Fibroblast of lung (primary cell): Measurements from ENCODE around the gene SFT2D3. TPM values are rescaled to one million over a fixed set of nuclear protein-coding genes. Genes with fewer than 3 reads are reported as not detected.

ENCODE experiments used
- DNase-seq, 2 donors: peaks; one replicate each; pipeline versions ENCODE4 v3.0.0 to v3.0.0-alpha.2; 2010; ENCODE audit warnings: low read depth in 2 of 2
- H2AFZ ChIP-seq: 2 replicates; pipeline ENCODE4 v1.5.1; 2012; ENCODE audit warnings: low read length, control low read depth, inconsistent platforms
- H3K27ac ChIP-seq: 2 replicates; pipeline ENCODE4 v1.5.1; 2011; ENCODE audit warnings: low read length, control low read depth; ENCODE audit not compliant: insufficient read depth
- H3K27me3 ChIP-seq: 2 replicates; pipeline ENCODE4 v1.5.1; 2011; ENCODE audit warnings: mild to moderate bottlenecking, low read length; ENCODE audit not compliant: control insufficient read depth, insufficient read depth
- H3K36me3 ChIP-seq: 2 replicates; pipeline ENCODE4 v1.5.1; 2011; ENCODE audit warnings: low read length; ENCODE audit not compliant: control insufficient read depth, insufficient read depth
- H3K4me1 ChIP-seq: 2 replicates; pipeline ENCODE4 v1.5.1; 2011; ENCODE audit warnings: low read length; ENCODE audit not compliant: control insufficient read depth, insufficient read depth; ENCODE audit errors: extremely low read depth
- H3K4me2 ChIP-seq: 2 replicates; pipeline ENCODE4 v1.5.1; 2011; ENCODE audit warnings: low read length, control low read depth; ENCODE audit not compliant: insufficient read depth; ENCODE audit errors: extremely low read depth
- H3K4me3 ChIP-seq, 4 experiments: fragments of 200-600 bp in 1 of 4; sonication (generic) in 1 of 4; replicated peaks in 1 of 4; 2 replicates each; pipeline ENCODE4 v1.5.1; 2011 to 2016; ENCODE audit warnings: low read length in 4 of 4, low read depth in 3 of 4, mild to moderate bottlenecking in 3 of 4, control low read depth in 2 of 4, inconsistent platforms in 1 of 4, mixed read lengths in 1 of 4; ENCODE audit not compliant: insufficient read depth in 1 of 4; ENCODE audit errors: control extremely low read depth in 1 of 4
- H3K79me2 ChIP-seq: 2 replicates; pipeline ENCODE4 v1.5.1; 2012; ENCODE audit warnings: mild to moderate bottlenecking, low read length, inconsistent platforms; ENCODE audit not compliant: control insufficient read depth, insufficient read depth
- H3K9ac ChIP-seq: 2 replicates; pipeline ENCODE4 v1.5.1; 2011; ENCODE audit warnings: mild to moderate bottlenecking, low read length, control low read depth; ENCODE audit not compliant: insufficient read depth
- H3K9me3 ChIP-seq: 2 replicates; pipeline ENCODE4 v1.5.1; 2012; ENCODE audit warnings: low read depth, low read length; ENCODE audit not compliant: control insufficient read depth, insufficient read depth
- H4K20me1 ChIP-seq: 2 replicates; pipeline ENCODE4 v1.5.1; 2011; ENCODE audit warnings: low read length; ENCODE audit not compliant: control insufficient read depth, insufficient read depth; ENCODE audit errors: extremely low read depth
- CTCF ChIP-seq, 2 donors: IDR thresholded peaks in 1 of 2; conservative IDR thresholded peaks in 1 of 2; 1 replicate in 1 of 2; 2 replicates in 1 of 2; pipeline ENCODE4 v1.5.1; 2011 to 2012; ENCODE audit warnings: low read length in 2 of 2, control low read depth in 1 of 2, inconsistent platforms in 1 of 2, low read depth in 1 of 2, mild to moderate bottlenecking in 1 of 2
- EZH2 ChIP-seq: IDR thresholded peaks from 2 replicates; pipeline ENCODE4 v1.5.1; 2012; ENCODE audit warnings: low read length, control low read depth, mild to moderate bottlenecking; ENCODE audit errors: missing control alignments
- polyA plus RNA-seq, 2 donors: library from polyadenylated mRNA; depleted of rRNA in 1 of 2; stranded (reverse) in 1 of 2; unstranded in 1 of 2; fragments of >200 nt; gene quantifications; 2 replicates each; pipeline ENCODE4 v1.2.1, GENCODE V29; 2011 to 2012; ENCODE audit warnings: missing spikeins in 1 of 2
- total RNA-seq: library from RNA; depleted of rRNA; stranded (reverse); fragments of >200 nt; gene quantifications from 2 replicates; pipeline ENCODE4 v1.2.1, GENCODE V29; 2014

Gene SFT2D3
- total and polyA plus RNA-seq, 2 donors (not counting 1 experiment from before 2014, with no cell fraction given) = 4.1 to 5.5 TPM

GRCh38 chr2:127658146-127658545, 43.2 kb upstream of the SFT2D3 start:
- H3K27me3 ChIP-seq = peaks cover under 1% of the 10 kb centered on the region
- H4K20me1 ChIP-seq = no peaks in the 10 kb centered on the region
- no peak for DNase-seq
- no peaks in the 10 kb centered on the region for H3K79me2 ChIP-seq
- no peak overlapping the region for H3K4me2 ChIP-seq
- H2AFZ ChIP-seq = no peak overlapping the region
- H3K4me1 ChIP-seq = peaks cover 3% of the 10 kb centered on the region
- H3K36me3 ChIP-seq = no peaks in the 10 kb centered on the region
- no peak overlapping the region for H3K4me3 ChIP-seq
- no peak overlapping the region for H3K9ac ChIP-seq
- H3K27ac ChIP-seq = no peak overlapping the region
- TF ChIP-seq CTCF (conservative IDR thresholded peaks at IDR 0.05 in 1 of 2, IDR thresholded peaks at IDR 0.05 in 1 of 2; ENCODE audit: low read depth in 1 of 2, low read length in 2 of 2) = no peak
- no peak for TF ChIP-seq EZH2
- no peaks in the 10 kb centered on the region for H3K9me3 ChIP-seq

GRCh38 chr2:127658641-127659407, 42.5 kb upstream of the SFT2D3 start:
- peaks cover 3% of the 10 kb centered on the region for H3K4me1 ChIP-seq
- no peak for DNase-seq
- H3K9me3 ChIP-seq = no peaks in the 10 kb centered on the region
- TF ChIP-seq EZH2 (no peak), CTCF (conservative IDR thresholded peaks at IDR 0.05 in 1 of 2, IDR thresholded peaks at IDR 0.05 in 1 of 2; ENCODE audit: low read depth in 1 of 2, low read length in 2 of 2) (no peak)
- no peaks in the 10 kb centered on the region for H3K36me3 ChIP-seq
- H3K9ac ChIP-seq = no peak overlapping the region
- no peak overlapping the region for H2AFZ ChIP-seq
- no peaks in the 10 kb centered on the region for H3K79me2 ChIP-seq
- H4K20me1 ChIP-seq = no peaks in the 10 kb centered on the region
- no peak overlapping the region for H3K4me2 ChIP-seq
- peaks cover 7% of the 10 kb centered on the region for H3K27me3 ChIP-seq
- no peak overlapping the region for H3K4me3 ChIP-seq
- H3K27ac ChIP-seq = no peak overlapping the region

GRCh38 chr2:127659408-127660290, 41.6 kb upstream of the SFT2D3 start:
- no peak overlapping the region for H3K27ac ChIP-seq
- H3K4me2 ChIP-seq = no peak overlapping the region
- H4K20me1 ChIP-seq = no peaks in the 10 kb centered on the region

More at GRCh38 chr2:127659408-127660290, 41.6 kb upstream of the SFT2D3 start:
- TF ChIP-seq EZH2 (no peak), CTCF (conservative IDR thresholded peaks at IDR 0.05 in 1 of 2, IDR thresholded peaks at IDR 0.05 in 1 of 2; ENCODE audit: low read depth in 1 of 2, low read length in 2 of 2) (no peak)
- Histone ChIP-seq H3K36me3 (no peaks in the 10 kb centered on the region), H2AFZ (no peak overlapping the region), H3K4me1 (peaks cover 3% of the 10 kb centered on the region), H3K79me2 (no peaks in the 10 kb centered on the region), H3K9me3 (no peaks in the 10 kb centered on the region), H3K9ac (no peak overlapping the region), H3K4me3 (no peak overlapping the region), H3K27me3 (peaks cover 12% of the 10 kb centered on the region)
- DNase-seq = no peak
